HG03558 (cell line): ENCODE measurements around the gene LRPAP1.
"Not testable (repeated sequence)": the region's sequence is repeated elsewhere in the genome, so short reads cannot be mapped to it uniquely, and the experiment has no call there.

Source experiments
- ATAC-seq: cut with Tn5 transposase; IDR thresholded peaks from one replicate; pipeline ENCODE4 v1.9.1; 2021; ENCODE audit warnings: moderate number of reproducible peaks; ENCODE audit not compliant: unreplicated experiment; ENCODE audit errors: extremely low read depth

The LRPAP1 gene

GRCh38 chr4:3563403-3563802 lies 31.2 kb upstream of the LRPAP1 start:
- no peak for ATAC-seq

- not testable (repeated sequence) for ATAC-seq
Measured at GRCh38 chr4:3562127-3562526, 29.9 kb upstream of the LRPAP1 start.

- ATAC-seq: not testable (repeated sequence)
Measured at GRCh38 chr4:3560465-3560864, 28.2 kb upstream of the LRPAP1 start.

DNA sequence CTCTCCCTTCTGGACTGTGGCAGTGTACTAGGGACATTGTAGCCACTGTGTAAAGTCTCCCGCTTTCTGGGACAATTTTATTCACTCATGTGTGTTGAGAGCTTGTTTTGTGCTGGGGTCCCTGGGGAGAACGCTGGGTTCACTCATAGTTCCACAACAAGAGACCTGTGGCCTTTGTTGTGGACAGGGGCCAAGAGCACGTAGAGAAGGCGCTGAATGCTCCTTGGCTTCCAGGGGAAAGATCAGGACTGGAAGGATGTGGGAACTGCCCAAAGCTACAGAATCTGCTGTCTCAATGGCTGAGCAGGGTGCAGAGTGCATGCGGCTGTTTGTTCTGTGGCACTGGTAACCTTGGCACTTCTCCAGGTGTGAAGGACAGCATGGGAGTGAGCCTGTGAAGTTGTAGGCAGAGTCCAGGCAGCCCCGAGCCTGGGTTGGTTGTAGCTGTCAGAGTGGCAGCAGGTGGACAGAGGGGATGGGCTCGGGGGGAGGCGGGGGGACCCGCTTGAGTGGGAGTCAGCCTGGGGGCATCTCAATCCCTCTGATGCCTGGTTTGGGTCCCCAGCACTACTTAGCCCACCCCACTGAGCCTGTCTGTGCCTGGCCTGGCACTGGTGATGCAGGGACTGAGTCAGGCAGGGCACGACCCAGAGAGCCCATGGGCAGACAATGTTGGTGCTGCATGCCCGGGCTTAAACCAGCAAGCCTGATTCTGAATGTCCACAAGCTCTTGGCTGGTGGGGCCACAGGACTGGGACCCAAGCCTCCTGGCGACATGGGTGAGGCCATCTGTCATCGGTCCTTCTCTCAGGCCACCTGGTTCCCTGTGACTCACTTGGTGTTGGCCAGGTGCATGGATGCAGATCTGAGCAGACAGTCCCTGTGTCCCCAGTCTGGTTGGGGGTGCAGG lies 27.4 kb upstream of the LRPAP1 start:
- ATAC-seq: not testable (repeated sequence)

DNA sequence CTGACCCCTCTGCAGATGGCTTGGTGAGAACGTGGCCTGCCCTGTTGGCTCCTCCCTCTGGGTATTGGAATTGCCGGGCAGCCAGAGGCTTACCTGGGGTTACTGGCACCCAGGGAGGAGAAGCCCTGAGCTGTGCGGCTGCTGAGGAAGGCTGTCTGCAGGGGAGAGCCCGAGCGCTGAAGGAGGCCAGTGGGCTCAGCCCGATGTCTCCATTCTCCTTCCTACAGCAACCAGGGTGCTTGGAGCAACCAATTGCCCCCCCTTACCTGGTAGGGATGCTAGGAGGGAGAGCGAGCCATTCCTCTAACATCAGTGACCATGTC lies 26.3 kb upstream of the LRPAP1 start:
- ATAC-seq: not testable (repeated sequence)

GRCh38 chr4:3557676-3558513 lies 25.7 kb upstream of the LRPAP1 start:
- not testable (repeated sequence) for ATAC-seq

GRCh38 chr4:3557088-3557492 lies 24.9 kb upstream of the LRPAP1 start:
- not testable (repeated sequence) for ATAC-seq

DNA sequence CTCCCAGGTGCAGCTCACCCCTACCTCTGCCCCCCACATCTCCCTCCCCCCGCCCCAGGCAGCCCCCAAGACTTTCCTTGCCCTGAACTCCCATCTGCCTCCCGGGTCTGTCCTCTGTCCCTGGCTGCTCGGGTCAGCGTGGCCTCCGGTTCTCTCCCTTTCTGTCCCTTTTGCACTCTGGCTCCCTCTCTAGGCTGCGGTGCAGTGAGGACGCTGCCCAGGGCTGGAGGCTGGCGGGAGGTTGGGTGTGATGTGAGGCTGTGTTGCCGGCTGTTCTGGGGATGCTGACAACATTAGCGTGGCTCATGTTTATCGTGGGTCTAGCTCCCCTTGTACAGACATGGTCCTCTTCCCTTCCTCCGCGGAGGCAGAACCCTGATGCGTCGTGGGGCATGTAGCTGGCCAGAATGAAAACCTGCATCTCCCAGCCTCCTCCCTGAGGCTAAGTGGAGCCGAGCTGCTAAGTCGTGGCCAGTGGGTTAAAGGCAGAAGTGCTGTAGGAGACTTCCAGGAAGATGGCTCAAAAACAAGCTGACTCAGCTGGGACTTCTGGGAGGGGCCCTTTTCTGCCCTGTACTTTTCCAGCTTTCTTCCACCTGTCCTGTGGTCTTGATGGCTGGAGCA lies 24.1 kb upstream of the LRPAP1 start:
- ATAC-seq: not testable (repeated sequence)

GRCh38 chr4:3555459-3556070 lies 23.3 kb upstream of the LRPAP1 start:
- ATAC-seq: not testable (repeated sequence)

DNA sequence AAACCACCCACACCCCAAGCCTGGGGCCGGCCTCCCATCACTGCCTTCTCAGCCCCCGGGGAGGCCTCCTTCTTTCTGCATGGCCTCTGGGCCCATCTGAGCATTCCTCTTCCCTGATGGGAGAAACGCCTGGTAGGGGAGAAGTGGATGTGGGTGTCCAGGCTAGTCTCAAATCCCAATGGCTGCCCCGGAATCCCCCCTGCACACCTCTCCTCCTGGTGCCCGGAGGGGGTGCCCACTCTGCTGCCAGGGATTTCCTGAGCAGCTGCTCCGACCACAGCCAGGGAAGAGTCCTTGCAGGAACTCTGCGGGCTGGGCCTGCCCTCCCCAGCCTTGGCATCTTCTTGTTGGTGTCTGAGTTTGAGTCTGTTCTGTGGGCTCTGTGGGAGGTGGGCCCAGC lies 19.1 kb upstream of the LRPAP1 start:
- ATAC-seq: not testable (repeated sequence)

DNA sequence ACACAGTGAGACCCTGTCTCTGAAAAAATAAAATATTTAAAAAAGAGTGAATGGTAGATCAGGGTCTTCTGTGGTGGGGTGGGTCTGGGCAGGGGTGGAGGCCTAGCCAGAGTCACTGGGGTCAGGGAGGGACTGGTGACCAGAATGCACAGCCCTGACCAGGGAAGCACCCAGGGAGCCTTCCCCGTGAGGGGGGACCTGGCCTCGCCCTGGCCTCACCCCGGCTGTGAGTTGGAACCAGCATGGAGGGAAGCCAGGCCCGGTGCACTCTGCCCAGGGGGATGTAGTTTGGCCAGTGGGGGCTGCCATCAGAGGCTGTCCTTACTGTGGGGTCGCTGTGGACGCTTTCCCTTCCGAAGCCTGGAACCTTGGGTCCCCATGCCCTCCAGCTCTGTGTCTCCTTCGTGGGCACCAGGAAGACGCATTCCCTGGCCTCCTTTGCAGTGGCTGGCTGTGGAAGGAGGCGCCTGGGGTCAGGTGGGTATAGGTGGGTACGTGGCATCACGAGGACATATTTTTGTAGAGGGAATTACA lies 18.6 kb upstream of the LRPAP1 start:
- not testable (repeated sequence) for ATAC-seq

- not testable (repeated sequence) for ATAC-seq
Measured at GRCh38 chr4:3550041-3550440, 17.8 kb upstream of the LRPAP1 start.

GRCh38 chr4:3549694-3550001 lies 17.4 kb upstream of the LRPAP1 start:
- ATAC-seq: not testable (repeated sequence)

- ATAC-seq: not testable (repeated sequence)
Measured at GRCh38 chr4:3548991-3549693, 16.9 kb upstream of the LRPAP1 start.

GRCh38 chr4:3546721-3547120 lies 14.5 kb upstream of the LRPAP1 start:
- ATAC-seq: not testable (repeated sequence)

DNA sequence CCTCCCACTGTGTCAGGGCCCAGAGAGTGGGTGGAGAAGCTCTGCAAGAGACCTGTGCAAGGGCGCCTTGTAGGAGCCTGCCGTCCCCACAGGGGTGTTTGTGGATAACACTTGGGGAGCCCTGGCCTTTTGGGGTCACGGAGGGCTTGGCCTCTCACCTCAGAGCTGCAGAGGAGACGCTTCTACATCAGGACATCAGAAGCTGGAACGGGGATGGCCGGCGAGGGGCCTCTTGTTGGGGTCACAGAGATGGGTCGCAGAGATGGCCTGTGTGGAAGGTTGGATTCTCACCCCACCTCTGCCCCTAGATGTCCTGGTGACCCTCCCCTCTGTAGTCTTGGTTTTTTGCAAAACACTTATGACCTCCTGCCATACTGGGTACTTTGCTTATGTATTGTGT lies 13.1 kb upstream of the LRPAP1 start:
- ATAC-seq: not testable (repeated sequence)

- not testable (repeated sequence) for ATAC-seq
Measured at GRCh38 chr4:3544259-3545025, 12.2 kb upstream of the LRPAP1 start.

DNA sequence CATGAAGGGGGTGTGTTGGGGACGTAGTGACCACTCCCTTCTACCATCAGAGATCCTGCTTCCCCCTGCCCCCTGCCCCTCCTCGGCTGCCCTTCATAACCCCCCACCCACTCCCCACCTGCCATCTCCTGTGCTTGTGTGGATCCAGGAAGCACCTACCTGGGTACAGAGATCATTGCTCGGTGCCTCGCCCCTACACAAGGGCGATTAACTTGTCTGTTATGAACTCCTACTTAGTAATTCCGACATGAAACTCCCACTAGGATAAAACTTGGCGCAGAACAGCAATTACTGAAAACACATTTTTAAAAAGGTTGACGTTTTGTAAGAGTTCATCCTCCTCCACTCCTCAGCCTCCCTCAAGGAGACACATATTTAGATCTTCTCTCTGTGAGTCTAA lies 11.2 kb upstream of the LRPAP1 start:
- ATAC-seq: not testable (repeated sequence)

- not testable (repeated sequence) for ATAC-seq
Measured at GRCh38 chr4:3538906-3539305, 6.7 kb upstream of the LRPAP1 start.
